ENCODE measurements around the gene PRKCE. TPM values are rescaled to one million over a fixed set of nuclear protein-coding genes. Genes with fewer than 3 reads are reported as not detected.

Gene PRKCE
- total and polyA plus RNA-seq, 4 donors = 2.5 to 38.6 (median 5.8) TPM

- Histone ChIP-seq H3K4me1 (ENCODE audit: control insufficient read depth in 4 of 4, insufficient read depth in 4 of 4, low read length in 3 of 4) (peaks cover 0 to 18% (median 16%) of the 10 kb centered on the region in 4 donors), H3K27me3 (ENCODE audit: control insufficient read depth in 4 of 4, insufficient read depth in 4 of 4, low read length in 3 of 4) (no peaks in the 10 kb centered on the region), H3K9ac (ENCODE audit: low read depth in 1 of 2, low read length in 2 of 2) (no peak overlapping the region), H3K36me3 (ENCODE audit: control insufficient read depth in 4 of 4, insufficient read depth in 3 of 4, low read depth in 1 of 4, low read length in 3 of 4) (no peaks in the 10 kb centered on the region), H3K9me3 (ENCODE audit: control insufficient read depth in 4 of 4, low read length in 3 of 4) (no peaks in the 10 kb centered on the region), H3K27ac (ENCODE audit: low read depth in 1 of 2, low read length in 2 of 2) (no peak overlapping the region), H3K4me3 (ENCODE audit: low read depth in 1 of 3, low read length in 3 of 3) (no peak overlapping the region)
- 90% methylated on average over 6 of the region's 6 CpGs for whole genome bisulfite sequencing
- no peak for TF ChIP-seq RAD21 (IDR thresholded peaks at IDR 0.05)
- TF ChIP-seq HNF4A (conservative IDR thresholded peaks at IDR 0.05) = no peak
- TF ChIP-seq SP1 (IDR thresholded peaks at IDR 0.05) = no peak
- TF ChIP-seq EGR1 (IDR thresholded peaks at IDR 0.05; ENCODE audit: low read depth in 2 of 2) = no peak
- no peak for TF ChIP-seq HNF4G (IDR thresholded peaks at IDR 0.05)
- TF ChIP-seq ATF3 (IDR thresholded peaks at IDR 0.05) = no peak
- TF ChIP-seq JUND (IDR thresholded peaks at IDR 0.05) = no peak
- TF ChIP-seq YY1 (IDR thresholded peaks at IDR 0.05) = no peak
- TF ChIP-seq GABPA (IDR thresholded peaks at IDR 0.05 in 1 of 2, conservative IDR thresholded peaks at IDR 0.05 in 1 of 2) = no peak
- TF ChIP-seq TAF1 (conservative IDR thresholded peaks at IDR 0.05) = no peak
- no peak for TF ChIP-seq REST (IDR thresholded peaks at IDR 0.05)
- TF ChIP-seq ZBTB33 (IDR thresholded peaks at IDR 0.05) = no peak
- TF ChIP-seq MAX (IDR thresholded peaks at IDR 0.05) = no peak
- no peak for DNase-seq (ENCODE audit: low spot score)
Measured at GRCh38 chr2:46226620-46227019, 575.1 kb downstream of the PRKCE start.

GRCh38 chr2:46227022-46227421 lies 575.5 kb downstream of the PRKCE start:
- no peaks in the 10 kb centered on the region for H3K36me3 ChIP-seq (ENCODE audit: control insufficient read depth in 4 of 4, insufficient read depth in 3 of 4, low read depth in 1 of 4, low read length in 3 of 4)
- no peak overlapping the region for H3K4me3 ChIP-seq (ENCODE audit: low read depth in 1 of 3, low read length in 3 of 3)
- 88% methylated on average over 3 of the region's 3 CpGs for WGBS
- H3K4me1 ChIP-seq (ENCODE audit: control insufficient read depth in 4 of 4, insufficient read depth in 4 of 4, low read length in 3 of 4) = peaks cover 0 to 18% (median 16%) of the 10 kb centered on the region in 4 donors
- H3K9me3 ChIP-seq (ENCODE audit: control insufficient read depth in 4 of 4, low read length in 3 of 4) = no peaks in the 10 kb centered on the region
- no peak overlapping the region for H3K27ac ChIP-seq (ENCODE audit: low read depth in 1 of 2, low read length in 2 of 2)
- H3K9ac ChIP-seq (ENCODE audit: low read depth in 1 of 2, low read length in 2 of 2) = no peak overlapping the region
- no peak for DNase-seq (ENCODE audit: low spot score)
- no peaks in the 10 kb centered on the region for H3K27me3 ChIP-seq (ENCODE audit: control insufficient read depth in 4 of 4, insufficient read depth in 4 of 4, low read length in 3 of 4)
- TF ChIP-seq EGR1 (IDR thresholded peaks at IDR 0.05; ENCODE audit: low read depth in 2 of 2) (no peak), HNF4A (conservative IDR thresholded peaks at IDR 0.05) (no peak), SP1 (IDR thresholded peaks at IDR 0.05) (no peak), FOXA2 (IDR thresholded peaks at IDR 0.05) (no peak), MAX (IDR thresholded peaks at IDR 0.05) (no peak), GABPA (IDR thresholded peaks at IDR 0.05 in 1 of 2, conservative IDR thresholded peaks at IDR 0.05 in 1 of 2) (no peak)

Measured in liver (tissue), 9 donors.